Upper lobe of left lung (tissue), 4 donors: Measurements from ENCODE around the gene POLR3E.

Experiments
- CTCF ChIP-seq, 6 experiments: fragments of 450-650 bp in 4 of 6; fragments of 200-600 bp in 2 of 6; sonication (generic) in 2 of 6; IDR thresholded peaks; one replicate each; pipeline ENCODE4 v1.5.1; 2016 to 2019; ENCODE audit warnings: antibody characterized with exemption in 6 of 6
- EP300 ChIP-seq, 4 donors: sonication (generic); formaldehyde crosslinking; IDR thresholded peaks; one replicate each; pipeline ENCODE4 v1.5.1; 2017; ENCODE audit warnings: antibody characterized with exemption in 4 of 4, control low read depth in 2 of 4
- POLR2A ChIP-seq, 4 donors: fragments of 450-650 bp; IDR thresholded peaks; one replicate each; pipeline ENCODE4 v1.5.1; 2016 to 2017; ENCODE audit warnings: antibody characterized with exemption in 4 of 4, mild to moderate bottlenecking in 2 of 4
- POLR2AphosphoS5 ChIP-seq, 2 donors: sonication (generic); formaldehyde crosslinking; IDR thresholded peaks; one replicate each; pipeline ENCODE4 v1.5.1; 2017; ENCODE audit warnings: antibody characterized with exemption in 2 of 2

- no peak for TF ChIP-seq CTCF (IDR thresholded peaks at IDR 0.05)
- no peak for TF ChIP-seq POLR2A (IDR thresholded peaks at IDR 0.05)
- no peak for TF ChIP-seq POLR2AphosphoS5 (IDR thresholded peaks at IDR 0.05)
- TF ChIP-seq EP300 (IDR thresholded peaks at IDR 0.05), result no peak
These were observed 15.9 kb downstream of the POLR3E start for GRCh38 chr16:22312897-22313781.
